HFF-Myc (cell line): Measurements from ENCODE around the gene MLLT10.
"Not testable (repeated sequence)": the region's sequence is repeated elsewhere in the genome, so short reads cannot be mapped to it uniquely, and the experiment has no call there.

Experiments used
- DNase-seq: peaks from one replicate; pipeline ENCODE4 v3.0.0-alpha.2; 2011; ENCODE audit warnings: low read depth; ENCODE audit errors: extremely low read depth
- H3K4me3 ChIP-seq: replicated peaks from 2 replicates; pipeline ENCODE4 v1.5.1; 2011; ENCODE audit warnings: low read depth, mild to moderate bottlenecking, control low read depth, low read length
- CTCF ChIP-seq: IDR thresholded peaks from 2 replicates; pipeline ENCODE4 v1.5.1; 2012; ENCODE audit warnings: mild to moderate bottlenecking, low read depth, low read length, control low read depth; ENCODE audit errors: missing control alignments

MLLT10 gene

DNA sequence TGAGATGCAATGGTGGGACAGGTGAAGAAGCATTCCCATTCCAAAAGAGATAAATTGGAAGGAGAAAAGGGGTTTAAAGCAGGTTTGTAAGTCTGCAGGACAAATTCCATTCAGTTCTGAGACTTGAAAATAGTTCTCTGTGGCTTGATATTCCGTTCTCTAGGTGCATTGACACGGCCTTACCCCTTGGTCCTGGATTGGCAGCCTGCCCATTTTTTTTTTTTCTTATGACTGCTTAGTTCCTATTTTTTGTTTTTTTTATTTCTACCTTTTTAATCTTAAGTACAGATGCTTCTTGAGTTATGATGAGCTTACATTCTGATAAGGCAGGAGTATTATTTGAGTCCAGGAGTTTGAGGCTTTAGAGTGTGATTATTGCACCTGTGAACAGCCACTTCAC lies 70.6 kb downstream of the MLLT10 start:
- TF ChIP-seq CTCF: no peak
- H3K4me3 ChIP-seq: no peak overlapping the region
- no peak for DNase-seq

- DNase-seq: no peak
- no peak overlapping the region for H3K4me3 ChIP-seq
- TF ChIP-seq CTCF: no peak
Observed at GRCh38 chr10:21607907-21608306, 73.9 kb downstream of the MLLT10 start.

- no peak for DNase-seq
- TF ChIP-seq CTCF: no peak
- no peak overlapping the region for H3K4me3 ChIP-seq
Observed at GRCh38 chr10:21614000-21614399, 80.0 kb downstream of the MLLT10 start.

GRCh38 chr10:21617267-21617666 lies 83.2 kb downstream of the MLLT10 start:
- no peak overlapping the region for H3K4me3 ChIP-seq
- no peak for DNase-seq
- no peak for TF ChIP-seq CTCF

GRCh38 chr10:21623291-21623690 lies 89.3 kb downstream of the MLLT10 start:
- no peak for DNase-seq
- TF ChIP-seq CTCF: no peak
- no peak overlapping the region for H3K4me3 ChIP-seq

GRCh38 chr10:21624421-21624820 lies 90.4 kb downstream of the MLLT10 start:
- not testable (repeated sequence) for H3K4me3 ChIP-seq, DNase-seq

GRCh38 chr10:21624951-21625350 lies 90.9 kb downstream of the MLLT10 start:
- TF ChIP-seq CTCF: no peak
- no peak for DNase-seq
- no peak overlapping the region for H3K4me3 ChIP-seq
